Mesendoderm (in vitro differentiated cells): ENCODE data around the gene MAGEA12.
"Not testable (repeated sequence)": the region's sequence is repeated elsewhere in the genome, so short reads cannot be mapped to it uniquely, and the experiment has no call there.

ENCODE experiments used
- DNase-seq: peaks from one replicate; pipeline ENCODE4 v3.0.0; 2013
- H2AK5ac ChIP-seq: 2 replicates; pipeline ENCODE4 v1.6.1; 2013; ENCODE audit warnings: low read length, inconsistent platforms
- H2BK120ac ChIP-seq: 2 replicates; pipeline ENCODE4 v1.6.1; 2013; ENCODE audit warnings: low read depth, mild to moderate bottlenecking, low read length, moderate library complexity, mixed read lengths
- H2BK15ac ChIP-seq: replicated peaks from 2 replicates; pipeline ENCODE4 v1.6.1; 2013; ENCODE audit warnings: low read depth, mild to moderate bottlenecking, moderate library complexity
- H2BK5ac ChIP-seq: 2 replicates; pipeline ENCODE4 v1.6.1; 2013; ENCODE audit warnings: low read length, inconsistent platforms
- H3K18ac ChIP-seq: 2 replicates; pipeline ENCODE4 v1.6.1; 2013; ENCODE audit warnings: mild to moderate bottlenecking, low read length, mixed read lengths
- H3K23ac ChIP-seq: one replicate; pipeline ENCODE4 v1.6.1; 2013; ENCODE audit warnings: low read length
- H3K27ac ChIP-seq: 2 replicates; pipeline ENCODE4 v1.5.1; 2013; ENCODE audit warnings: low read depth, mild to moderate bottlenecking, inconsistent platforms, low read length, moderate library complexity
- H3K27me3 ChIP-seq: 2 replicates; pipeline ENCODE4 v1.6.1; 2013; ENCODE audit warnings: low read length, control low read depth, mild to moderate bottlenecking, inconsistent platforms; ENCODE audit not compliant: insufficient read depth, poor library complexity
- H3K36me3 ChIP-seq: 2 replicates; pipeline ENCODE4 v1.6.1; 2013; ENCODE audit warnings: low read length, inconsistent platforms; ENCODE audit not compliant: control insufficient read depth, insufficient read depth
- H3K4ac ChIP-seq: one replicate; pipeline ENCODE4 v1.6.1; 2013; ENCODE audit warnings: low read depth, mild to moderate bottlenecking, low read length, moderate library complexity
- H3K4me1 ChIP-seq: 2 replicates; pipeline ENCODE4 v1.6.1; 2013; ENCODE audit warnings: low read depth, low read length, inconsistent platforms; ENCODE audit not compliant: control insufficient read depth
- H3K4me2 ChIP-seq: 2 replicates; pipeline ENCODE4 v1.6.1; 2013; ENCODE audit warnings: low read length
- H3K4me3 ChIP-seq: 2 replicates; pipeline ENCODE4 v1.5.1; 2013; ENCODE audit warnings: mild to moderate bottlenecking, low read length
- H3K56ac ChIP-seq: one replicate; pipeline ENCODE4 v1.6.1; 2013; ENCODE audit warnings: low read length
- H3K79me1 ChIP-seq: 2 replicates; pipeline ENCODE4 v1.6.1; 2013; ENCODE audit warnings: low read length, inconsistent platforms
- H3K79me2 ChIP-seq: 2 replicates; pipeline ENCODE4 v1.6.1; 2013; ENCODE audit warnings: mild to moderate bottlenecking, low read length; ENCODE audit not compliant: control insufficient read depth, insufficient read depth
- H3K9ac ChIP-seq: 2 replicates; pipeline ENCODE4 v1.6.1; 2013; ENCODE audit warnings: low read length, inconsistent platforms
- H4K5ac ChIP-seq: one replicate; pipeline ENCODE4 v1.6.1; 2013; ENCODE audit warnings: low read length
- H4K8ac ChIP-seq: one replicate; pipeline ENCODE4 v1.6.1; 2013; ENCODE audit warnings: low read depth, mild to moderate bottlenecking, control low read depth, low read length, moderate library complexity
- WGBS: extraction: QIAGEN DNeasy Blood & Tissue Kit; methylation state at CpG from one replicate; pipeline ENCODE4 v1.1.7; 2013; ENCODE audit warnings: low lambda C conversion rate, missing lambda C conversion rate; ENCODE audit not compliant: insufficient coverage; ENCODE audit errors: extremely low coverage; 5-methylcytosine and 5-hydroxymethylcytosine counted together

MAGEA12 gene

DNA sequence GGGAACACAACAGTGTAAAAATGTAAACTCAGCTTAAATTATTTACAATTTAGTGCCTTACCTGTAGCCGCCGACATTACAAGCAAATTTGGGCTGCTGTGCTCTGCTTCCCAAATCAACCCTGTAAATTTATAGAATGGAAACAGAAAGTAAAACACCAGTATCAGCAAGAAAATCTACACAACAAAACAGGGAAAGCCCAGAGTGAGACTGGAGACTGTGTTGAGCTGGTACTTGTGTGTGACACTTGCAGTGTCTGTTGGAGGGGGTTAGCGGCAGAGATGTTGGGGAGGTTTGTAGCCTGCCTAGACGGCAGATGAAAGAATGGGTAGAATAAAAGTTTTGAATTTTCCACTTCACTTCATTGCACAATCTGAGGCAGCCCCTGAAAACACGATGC is 20.4 kb upstream of the MAGEA12 start:
- DNase-seq, H2BK15ac ChIP-seq, H2BK5ac ChIP-seq, H3K79me1 ChIP-seq, H3K36me3 ChIP-seq, H3K79me2 ChIP-seq, H3K4me3 ChIP-seq, H3K4me1 ChIP-seq, H4K8ac ChIP-seq, H3K4me2 ChIP-seq, H3K4ac ChIP-seq, H2AK5ac ChIP-seq, H3K23ac ChIP-seq, H3K27me3 ChIP-seq, H4K5ac ChIP-seq, H3K56ac ChIP-seq, H3K18ac ChIP-seq, H3K27ac ChIP-seq, H3K9ac ChIP-seq, H2BK120ac ChIP-seq: not testable (repeated sequence)
- no CpG with 5 or more reads among the region's 5 CpGs for WGBS

DNA sequence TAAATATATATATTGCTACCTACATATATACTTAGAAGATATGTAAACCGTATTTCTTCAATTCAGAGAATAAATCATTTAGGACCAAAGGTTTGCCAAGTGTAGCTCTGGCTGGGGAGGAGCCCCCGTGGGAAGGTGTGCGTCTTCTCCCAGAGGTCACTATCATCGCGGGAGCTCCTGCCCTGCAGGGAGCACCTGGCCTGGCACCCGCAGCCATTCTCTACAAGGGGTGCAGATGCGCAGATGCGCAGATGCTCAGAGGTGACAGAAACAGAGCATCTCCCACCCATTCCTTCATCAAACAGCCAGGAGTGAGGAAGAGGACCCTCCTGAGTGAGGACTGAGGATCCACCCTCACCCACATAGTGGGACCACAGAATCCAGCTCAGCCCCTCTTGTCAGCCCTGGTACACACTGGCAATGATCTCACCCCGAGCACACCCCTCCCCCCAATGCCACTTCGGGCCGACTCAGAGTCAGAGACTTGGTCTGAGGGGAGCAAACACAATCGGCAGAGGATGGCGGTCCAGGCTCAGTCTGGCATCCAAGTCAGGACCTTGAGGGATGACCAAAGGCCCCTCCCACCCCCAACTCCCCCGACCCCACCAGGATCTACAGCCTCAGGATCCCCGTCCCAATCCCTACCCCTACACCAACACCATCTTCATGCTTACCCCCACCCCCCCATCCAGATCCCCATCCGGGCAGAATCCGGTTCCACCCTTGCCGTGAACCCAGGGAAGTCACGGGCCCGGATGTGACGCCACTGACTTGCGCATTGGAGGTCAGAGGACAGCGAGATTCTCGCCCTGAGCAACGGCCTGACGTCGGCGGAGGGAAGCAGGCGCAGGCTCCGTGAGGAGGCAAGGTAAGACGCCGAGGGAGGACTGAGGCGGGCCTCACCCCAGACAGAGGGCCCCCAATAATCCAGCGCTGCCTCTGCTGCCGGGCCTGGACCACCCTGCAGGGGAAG is 19.5 kb upstream of the MAGEA12 start, which contains the start of gene MAGEA2B:
TSS of gene MAGEA2B (plus strand) at position 814 of the 973 bp plus-strand sequence. CDS start 2,479 bp downstream, outside the sequence.
- H3K9ac ChIP-seq, H2AK5ac ChIP-seq, H3K79me1 ChIP-seq, H3K56ac ChIP-seq, H3K4me1 ChIP-seq, H3K18ac ChIP-seq, H2BK5ac ChIP-seq, H2BK15ac ChIP-seq, H3K27ac ChIP-seq, H3K27me3 ChIP-seq, H3K4me3 ChIP-seq, H3K36me3 ChIP-seq, H3K23ac ChIP-seq, H3K4me2 ChIP-seq, H3K79me2 ChIP-seq, H4K8ac ChIP-seq, DNase-seq, H4K5ac ChIP-seq, H3K4ac ChIP-seq, H2BK120ac ChIP-seq: not testable (repeated sequence)
- no CpG with 5 or more reads among the region's 35 CpGs for whole genome bisulfite sequencing

DNA sequence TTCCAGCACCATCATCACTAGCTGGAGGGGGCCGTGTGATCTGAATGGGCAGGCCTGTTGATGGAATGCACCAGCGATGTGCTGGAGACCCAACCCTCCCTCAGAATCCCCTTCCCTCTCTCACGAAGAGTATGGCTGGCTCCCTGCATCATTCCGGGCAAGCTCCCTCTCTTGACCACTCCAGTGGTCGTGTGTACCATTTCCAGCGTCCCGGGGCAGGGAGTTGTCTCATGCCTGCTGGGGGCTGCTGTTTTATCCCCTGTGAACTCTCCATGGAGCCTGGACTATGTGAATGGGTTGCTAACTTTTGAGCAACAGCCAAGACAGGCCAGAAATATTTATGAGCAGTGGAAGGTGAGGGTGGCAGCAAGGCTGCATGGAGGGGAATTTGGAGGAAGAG is 8.1 kb upstream of the MAGEA12 start:
- Histone ChIP-seq H2BK120ac (no peak overlapping the region), H3K79me1 (no peaks in the 10 kb centered on the region), H3K27ac (no peak overlapping the region), H3K27me3 (no peaks in the 10 kb centered on the region), H4K5ac (no peak overlapping the region), H3K9ac (no peak overlapping the region), H3K79me2 (no peaks in the 10 kb centered on the region), H3K4me1 (no peaks in the 10 kb centered on the region), H3K23ac (no peak overlapping the region), H3K4ac (no peak overlapping the region), H2AK5ac (no peak overlapping the region), H2BK15ac (no peak overlapping the region), H3K56ac (no peak overlapping the region), H3K4me2 (no peak overlapping the region), H2BK5ac (no peak overlapping the region), H3K18ac (no peak overlapping the region), H3K4me3 (no peak overlapping the region), H4K8ac (no peak overlapping the region), H3K36me3 (no peaks in the 10 kb centered on the region)
- WGBS = no CpG with 5 or more reads among the region's 7 CpGs
- no peak for DNase-seq

DNA sequence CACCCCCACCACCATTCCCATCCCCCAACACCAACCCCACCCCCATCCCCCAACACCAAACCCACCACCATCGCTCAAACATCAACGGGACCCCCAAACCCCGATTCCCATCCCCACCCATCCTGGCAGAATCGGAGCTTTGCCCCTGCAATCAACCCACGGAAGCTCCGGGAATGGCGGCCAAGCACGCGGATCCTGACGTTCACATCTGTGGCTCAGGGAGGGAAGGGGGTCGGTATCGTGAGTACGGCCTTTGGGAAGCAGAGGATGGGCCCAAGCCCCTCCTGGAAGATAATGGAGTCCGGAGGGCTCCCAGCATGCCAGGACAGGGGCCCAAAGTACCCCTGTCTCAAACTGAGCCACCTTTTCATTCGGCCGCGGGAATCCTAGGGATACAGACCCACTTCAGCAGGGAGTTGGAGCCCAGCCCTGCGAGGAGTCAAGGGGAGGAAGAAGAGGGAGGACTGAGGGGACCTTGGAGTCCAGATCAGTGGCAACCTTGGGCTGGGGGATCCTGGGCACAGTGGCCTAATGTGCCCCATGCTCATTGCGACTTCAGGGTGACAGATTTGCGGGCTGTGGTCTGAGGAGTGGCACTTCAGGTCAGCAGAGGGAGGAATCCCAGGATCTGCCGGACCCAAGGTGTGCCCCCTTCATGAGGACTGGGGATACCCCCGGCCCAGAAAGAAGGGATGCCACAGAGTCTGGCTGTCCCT is 744 bp downstream of the MAGEA12 start:
- H4K8ac ChIP-seq, H3K4me3 ChIP-seq, H3K4ac ChIP-seq, H3K79me2 ChIP-seq, H3K27me3 ChIP-seq, H3K56ac ChIP-seq, H3K23ac ChIP-seq, H3K79me1 ChIP-seq, H2AK5ac ChIP-seq, H3K4me2 ChIP-seq, DNase-seq, H3K9ac ChIP-seq, H2BK5ac ChIP-seq, H4K5ac ChIP-seq, H2BK120ac ChIP-seq, H3K18ac ChIP-seq, H3K4me1 ChIP-seq, H3K36me3 ChIP-seq, H3K27ac ChIP-seq, H2BK15ac ChIP-seq: not testable (repeated sequence)
- WGBS = no CpG with 5 or more reads among the region's 22 CpGs

DNA sequence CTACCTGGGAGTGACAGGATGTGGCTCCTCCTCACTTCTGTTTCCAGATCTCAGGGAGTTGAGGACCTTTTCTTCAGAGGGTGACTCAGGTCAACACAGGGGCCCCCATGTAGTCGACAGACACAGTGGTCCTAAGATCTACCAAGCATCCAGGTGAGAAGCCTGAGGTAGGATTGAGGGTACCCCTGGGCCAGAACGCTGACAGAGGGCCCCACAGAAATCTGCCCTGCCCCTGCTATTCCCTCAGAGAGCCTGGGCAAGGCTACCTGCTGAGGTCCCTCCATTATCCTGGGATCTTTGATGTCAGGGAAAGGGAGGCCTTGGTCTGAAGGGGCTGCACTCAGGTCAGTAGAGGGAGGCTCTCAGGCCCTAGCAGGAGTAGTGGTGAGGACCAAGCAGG is 1.5 kb downstream of the MAGEA12 start:
- Histone ChIP-seq H4K5ac (no peak overlapping the region), H2AK5ac (no peak overlapping the region), H4K8ac (no peak overlapping the region), H3K4me1 (no peaks in the 10 kb centered on the region), H3K4me3 (no peak overlapping the region), H3K4me2 (no peak overlapping the region), H3K9ac (no peak overlapping the region), H3K79me2 (no peaks in the 10 kb centered on the region), H3K18ac (no peak overlapping the region), H3K56ac (no peak overlapping the region), H3K27ac (no peak overlapping the region), H3K4ac (no peak overlapping the region), H2BK15ac (no peak overlapping the region), H3K27me3 (no peaks in the 10 kb centered on the region), H3K36me3 (no peaks in the 10 kb centered on the region), H3K79me1 (no peaks in the 10 kb centered on the region), H2BK5ac (no peak overlapping the region), H2BK120ac (no peak overlapping the region), H3K23ac (no peak overlapping the region)
- WGBS = no CpG with 5 or more reads among the region's 2 CpGs
- DNase-seq = no peak
